ENCODE measurements around the gene CCT2. TPM values are rescaled to one million over a fixed set of nuclear protein-coding genes. Genes with fewer than 3 reads are reported as not detected.

Gene CCT2
- total RNA-seq, 1 donor from 2014 or later = 490 TPM

DNA sequence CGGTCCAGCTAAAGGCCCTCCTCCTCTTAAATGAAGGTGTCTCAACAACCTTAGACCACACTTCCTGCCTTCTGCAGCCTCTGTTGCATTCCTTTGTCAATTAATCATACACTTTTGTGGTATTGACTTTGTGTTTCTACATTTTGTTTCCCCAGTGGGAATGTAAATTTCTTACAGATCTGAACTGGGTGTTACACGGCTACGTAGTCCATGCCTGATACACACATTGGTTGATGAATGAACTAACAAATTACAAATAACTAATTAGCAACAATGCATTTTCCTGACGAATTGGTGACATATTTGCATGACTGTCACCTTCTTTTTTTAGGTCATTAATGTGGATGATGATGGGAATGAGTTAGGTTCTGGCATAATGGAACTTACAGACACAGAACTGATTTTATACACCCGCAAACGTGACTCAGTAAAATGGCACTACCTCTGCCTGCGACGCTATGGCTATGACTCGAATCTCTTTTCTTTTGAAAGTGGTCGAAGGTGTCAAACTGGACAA, 15.2 kb upstream of the CCT2 start:
- H3K36me3 Mint-ChIP-seq (ENCODE audit: low read depth) = peaks cover 36% of the 10 kb centered on the region
- H3K9me3 Mint-ChIP-seq = no peaks in the 10 kb centered on the region
- intact Hi-C loops (cut with micrococcal nuclease) = loop anchor here (5.0 kb wide), 1 partner anchor 98 kb away; the partner anchor contains the start of gene FRS2
- H3K4me1 Mint-ChIP-seq = peaks cover 12% of the 10 kb centered on the region
- H3K27me3 Mint-ChIP-seq = no peaks in the 10 kb centered on the region
- no peak overlapping the region for H3K27ac Mint-ChIP-seq
- DNase-seq = no peak
- H3K4me3 Mint-ChIP-seq = no peak overlapping the region

DNA sequence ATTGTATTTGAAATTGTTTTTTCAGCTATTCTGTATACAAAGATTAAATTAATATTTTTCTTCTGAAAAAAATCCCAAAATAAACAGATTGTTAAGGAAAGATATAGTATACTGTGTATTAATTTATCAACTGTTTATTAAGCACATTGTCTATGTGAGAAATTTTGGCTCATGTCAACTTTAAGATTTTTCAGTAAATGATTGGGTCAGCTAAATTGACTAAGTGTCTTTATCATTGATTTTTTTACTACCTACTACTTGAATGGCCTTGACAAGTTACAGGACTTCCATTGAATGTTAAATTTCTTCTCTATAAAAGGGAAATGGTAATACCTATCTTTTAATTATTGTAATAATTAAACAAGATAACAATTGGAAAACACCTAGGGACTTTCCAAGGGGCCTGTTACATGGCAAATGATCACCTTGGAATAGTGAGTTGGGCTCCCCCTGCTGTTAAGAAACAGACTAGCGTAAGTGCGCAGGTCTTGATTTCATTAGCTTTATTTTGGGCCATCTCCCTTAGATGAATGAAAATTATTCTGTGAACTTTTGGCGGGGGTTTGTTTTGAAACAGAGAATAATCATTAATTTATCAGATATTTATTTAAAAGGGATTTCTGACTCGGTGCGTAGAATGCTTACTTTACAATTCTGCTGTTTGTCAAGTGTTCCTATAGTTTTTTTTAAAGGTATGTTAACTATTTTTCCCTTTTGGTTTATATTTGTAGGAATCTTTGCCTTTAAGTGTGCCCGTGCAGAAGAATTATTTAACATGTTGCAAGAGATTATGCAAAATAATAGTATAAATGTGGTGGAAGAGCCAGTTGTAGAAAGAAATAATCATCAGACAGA, 14.5 kb upstream of the CCT2 start:
- intact Hi-C loops (cut with micrococcal nuclease) = loop anchor here (1.0 to 5.0 kb wide), 4 partner anchors 98 to 279 kb away; partner anchors contain the start of gene FRS2
- DNase-seq = peak; percentile 86
- H3K4me1 Mint-ChIP-seq = peaks cover 12% of the 10 kb centered on the region
- peaks cover 36% of the 10 kb centered on the region for H3K36me3 Mint-ChIP-seq (ENCODE audit: low read depth)
- no peaks in the 10 kb centered on the region for H3K9me3 Mint-ChIP-seq
- H3K4me3 Mint-ChIP-seq = no peak overlapping the region
- H3K27ac Mint-ChIP-seq = no peak overlapping the region
- no peaks in the 10 kb centered on the region for H3K27me3 Mint-ChIP-seq

DNA sequence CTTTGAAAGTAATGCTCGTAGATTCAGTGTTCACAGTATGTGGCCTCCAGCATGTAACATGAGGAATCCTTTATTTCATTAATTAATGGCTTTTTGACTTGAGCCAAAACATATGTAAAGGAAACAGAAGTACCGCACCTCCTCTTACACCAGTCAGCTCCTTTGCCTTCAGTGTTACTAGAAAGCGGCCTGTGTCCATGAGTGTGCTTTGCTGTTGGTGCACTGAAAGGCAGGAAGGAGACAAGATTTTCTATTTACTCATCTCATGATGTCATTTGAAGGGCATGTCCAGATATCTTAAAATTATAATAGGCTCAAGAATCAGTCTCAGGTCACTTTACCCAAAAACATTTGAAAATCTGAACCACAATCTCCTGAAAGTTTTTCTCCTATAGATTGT, 9.9 kb upstream of the CCT2 start:
- no peaks in the 10 kb centered on the region for H3K9me3 Mint-ChIP-seq
- H3K36me3 Mint-ChIP-seq (ENCODE audit: low read depth) = peaks cover 27% of the 10 kb centered on the region
- intact Hi-C loops (cut with micrococcal nuclease) = no loop called here
- peaks cover 2% of the 10 kb centered on the region for H3K4me1 Mint-ChIP-seq
- no peak for DNase-seq
- H3K27ac Mint-ChIP-seq = no peak overlapping the region
- no peak overlapping the region for H3K4me3 Mint-ChIP-seq
- no peaks in the 10 kb centered on the region for H3K27me3 Mint-ChIP-seq

DNA sequence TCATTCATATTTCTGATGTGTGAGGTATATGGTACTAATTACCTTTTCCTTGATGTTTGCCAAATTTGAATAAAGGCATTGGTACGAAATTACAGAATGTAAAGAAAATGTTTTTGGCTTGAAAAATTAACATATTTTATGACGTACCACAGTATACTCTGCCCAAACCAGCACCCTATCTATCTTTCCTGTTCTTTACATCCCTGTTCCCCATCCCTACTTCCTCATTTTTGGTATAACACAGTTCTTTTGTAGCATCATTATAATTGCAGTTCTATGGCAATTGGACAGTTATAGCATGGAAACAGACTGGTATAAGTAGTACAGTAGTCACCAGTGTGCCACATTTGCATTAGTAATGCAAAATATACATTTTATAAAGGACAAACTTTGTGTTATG, 7.0 kb upstream of the CCT2 start:
- no peaks in the 10 kb centered on the region for H3K27me3 Mint-ChIP-seq
- H3K4me3 Mint-ChIP-seq = no peak overlapping the region
- H3K27ac Mint-ChIP-seq = no peak overlapping the region
- no peak for DNase-seq
- H3K9me3 Mint-ChIP-seq = no peaks in the 10 kb centered on the region
- peaks cover 2% of the 10 kb centered on the region for H3K4me1 Mint-ChIP-seq
- H3K36me3 Mint-ChIP-seq (ENCODE audit: low read depth) = peaks cover 14% of the 10 kb centered on the region
- intact Hi-C loops (cut with micrococcal nuclease) = no loop called here

DNA sequence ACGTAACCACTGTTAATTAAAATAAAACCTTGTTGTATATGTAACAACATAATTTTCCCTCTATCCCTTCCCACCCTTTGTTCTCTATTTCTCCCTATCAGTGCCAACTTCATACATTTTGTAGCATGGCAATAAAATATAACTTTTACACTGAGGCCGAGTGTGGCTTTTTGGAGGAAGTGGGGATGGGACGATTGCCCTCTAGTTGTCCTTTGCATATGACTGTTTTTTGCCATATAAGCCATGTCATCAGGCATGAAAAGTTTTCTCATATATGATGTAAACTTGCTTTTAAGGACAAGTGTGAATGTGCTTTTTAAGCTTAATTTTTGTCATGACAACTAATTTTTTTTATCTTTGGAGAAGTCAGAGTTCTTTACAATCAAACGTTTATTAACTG, 6.2 kb upstream of the CCT2 start:
- intact Hi-C loops (cut with micrococcal nuclease) = no loop called here
- H3K4me1 Mint-ChIP-seq = no peaks in the 10 kb centered on the region
- DNase-seq = no peak
- no peak overlapping the region for H3K4me3 Mint-ChIP-seq
- H3K9me3 Mint-ChIP-seq = no peaks in the 10 kb centered on the region
- H3K27me3 Mint-ChIP-seq = no peaks in the 10 kb centered on the region
- no peak overlapping the region for H3K27ac Mint-ChIP-seq
- peaks cover 9% of the 10 kb centered on the region for H3K36me3 Mint-ChIP-seq (ENCODE audit: low read depth)

DNA sequence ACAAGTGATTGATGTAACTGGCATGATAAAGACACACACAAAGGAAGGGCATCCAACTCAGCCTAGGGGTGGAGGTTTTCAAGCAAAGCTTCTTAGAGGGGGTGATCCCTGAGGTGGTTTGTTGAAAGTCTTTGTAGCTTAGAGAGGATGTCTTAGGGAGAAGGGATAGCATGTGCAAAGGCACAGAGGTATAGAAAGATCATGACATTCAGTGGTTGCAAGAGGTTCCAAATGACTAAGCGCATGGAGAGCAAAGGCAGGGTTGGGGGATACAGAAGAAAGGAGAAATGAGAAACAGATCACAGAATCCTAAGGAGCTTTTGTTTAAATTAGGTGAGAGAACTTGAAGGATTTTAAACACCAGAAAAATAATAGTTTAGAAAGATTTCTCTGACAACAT, 5.2 kb upstream of the CCT2 start:
- intact Hi-C loops (cut with micrococcal nuclease) = no loop called here

DNA sequence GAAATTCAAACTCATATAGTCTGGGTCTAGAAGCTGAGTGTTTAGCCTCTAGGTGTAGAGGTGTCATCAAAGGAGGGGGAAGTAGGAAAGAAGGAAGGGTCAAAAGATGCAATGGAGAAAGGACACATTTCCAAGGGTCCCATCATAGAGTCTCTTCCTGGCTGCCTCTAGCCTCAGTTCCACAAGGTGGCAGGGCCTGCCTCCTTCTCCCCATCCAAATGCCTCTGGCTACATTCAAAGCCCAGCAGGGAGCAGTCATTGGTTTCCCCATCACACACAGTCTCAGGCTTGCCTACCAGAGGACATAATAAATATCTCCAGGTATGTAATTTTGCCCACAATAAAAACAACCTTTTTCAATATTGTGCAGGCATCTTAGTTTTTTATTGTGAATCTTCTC, 2.1 kb upstream of the CCT2 start:
- Mint-ChIP-seq H3K36me3 (ENCODE audit: low read depth) (peaks cover 17% of the 10 kb centered on the region), H3K4me1 (peaks cover 7% of the 10 kb centered on the region), H3K27ac (no peak overlapping the region), H3K27me3 (no peaks in the 10 kb centered on the region), H3K9me3 (no peaks in the 10 kb centered on the region), H3K4me3 (no peak overlapping the region)
- DNase-seq = peak; percentile 53
- intact Hi-C loops (cut with micrococcal nuclease) = no loop called here

More for the DNA sequence above, 5.2 kb upstream of the CCT2 start:
- H3K9me3 Mint-ChIP-seq = no peaks in the 10 kb centered on the region
- no peaks in the 10 kb centered on the region for H3K36me3 Mint-ChIP-seq (ENCODE audit: low read depth)
- H3K4me3 Mint-ChIP-seq = no peak overlapping the region
- DNase-seq = no peak
- no peaks in the 10 kb centered on the region for H3K27me3 Mint-ChIP-seq
- no peaks in the 10 kb centered on the region for H3K4me1 Mint-ChIP-seq
- H3K27ac Mint-ChIP-seq = no peak overlapping the region

DNA sequence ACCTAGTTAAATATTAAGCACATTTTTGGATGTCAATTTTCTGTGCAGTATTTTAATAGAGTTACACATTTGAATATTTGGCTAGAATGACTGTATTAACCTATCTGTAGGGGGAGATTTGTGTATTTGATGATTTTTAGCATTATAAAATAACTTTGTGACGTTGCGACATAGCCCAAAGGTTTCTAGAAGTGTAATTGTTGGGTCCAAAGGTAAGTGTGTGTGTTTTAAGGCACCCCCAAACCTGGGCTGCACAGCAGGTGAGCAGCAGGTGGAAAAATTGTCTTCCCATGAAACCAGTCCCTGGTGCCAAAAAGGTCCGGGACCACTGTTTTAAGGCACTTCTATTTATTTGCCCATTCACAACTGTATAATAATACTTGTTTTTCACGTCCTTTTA, 3.3 kb downstream of the CCT2 start:
- Mint-ChIP-seq H3K4me3 (no peak overlapping the region), H3K27ac (no peak overlapping the region), H3K4me1 (peaks cover 14% of the 10 kb centered on the region), H3K9me3 (no peaks in the 10 kb centered on the region), H3K27me3 (no peaks in the 10 kb centered on the region), H3K36me3 (ENCODE audit: low read depth) (peaks cover 61% of the 10 kb centered on the region)
- DNase-seq = no peak
- intact Hi-C loops (cut with micrococcal nuclease) = loop anchor here (5.0 kb wide), 2 partner anchors 346 to 781 kb away; partner anchors contain the start of gene MDM2

DNA sequence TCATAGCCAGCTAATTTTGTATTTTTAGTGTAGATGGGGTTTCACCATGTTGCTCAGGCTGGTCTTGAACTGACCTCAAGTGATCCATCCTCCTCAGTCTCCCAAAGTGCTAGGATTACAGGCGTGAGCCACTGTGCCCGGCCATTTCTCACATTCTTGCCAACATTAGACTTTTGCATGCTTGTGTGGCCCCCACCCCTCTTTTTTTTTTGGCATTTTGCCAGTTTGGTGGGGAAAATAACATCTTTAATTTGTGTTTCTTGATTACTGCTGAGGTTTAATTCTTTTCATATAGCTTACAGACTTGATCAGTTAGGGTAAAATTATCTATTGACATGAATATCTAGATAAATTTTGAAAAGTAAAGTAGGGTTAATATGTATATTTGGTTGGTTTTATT, 3.8 kb downstream of the CCT2 start:
- no peaks in the 10 kb centered on the region for H3K27me3 Mint-ChIP-seq
- H3K9me3 Mint-ChIP-seq = no peaks in the 10 kb centered on the region
- H3K4me3 Mint-ChIP-seq = no peak overlapping the region
- no peak overlapping the region for H3K27ac Mint-ChIP-seq
- H3K36me3 Mint-ChIP-seq (ENCODE audit: low read depth) = peaks cover 66% of the 10 kb centered on the region
- H3K4me1 Mint-ChIP-seq = peaks cover 14% of the 10 kb centered on the region
- no peak for DNase-seq
- intact Hi-C loops (cut with micrococcal nuclease) = loop anchor here (5.0 kb wide), 2 partner anchors 347 to 782 kb away; partner anchors contain the start of gene MDM2

DNA sequence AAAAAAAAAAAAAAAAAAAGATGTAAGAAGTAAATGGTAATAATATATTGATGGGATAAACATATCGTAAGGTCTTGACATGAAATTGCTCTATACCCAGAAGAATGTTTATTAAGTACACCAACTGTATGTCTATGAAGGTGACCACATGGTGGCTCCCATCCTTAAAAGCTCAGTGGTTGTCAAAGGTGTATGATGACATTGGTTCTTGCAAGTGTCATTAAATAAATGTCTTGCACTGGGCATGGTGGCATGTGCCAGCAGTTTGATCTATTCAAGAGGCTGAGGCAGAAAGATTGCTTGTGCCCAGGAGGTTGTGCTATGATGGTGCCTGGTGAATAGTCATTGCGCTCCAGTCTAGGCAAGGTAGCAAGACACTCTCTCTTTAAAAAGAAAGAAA, 10.4 kb downstream of the CCT2 start:
- Mint-ChIP-seq H3K36me3 (ENCODE audit: low read depth) (peaks cover 68% of the 10 kb centered on the region), H3K27ac (no peak overlapping the region), H3K27me3 (no peaks in the 10 kb centered on the region), H3K4me3 (no peak overlapping the region), H3K9me3 (no peaks in the 10 kb centered on the region), H3K4me1 (peaks cover 6% of the 10 kb centered on the region)
- DNase-seq = no peak
- intact Hi-C loops (cut with micrococcal nuclease) = no loop called here

DNA sequence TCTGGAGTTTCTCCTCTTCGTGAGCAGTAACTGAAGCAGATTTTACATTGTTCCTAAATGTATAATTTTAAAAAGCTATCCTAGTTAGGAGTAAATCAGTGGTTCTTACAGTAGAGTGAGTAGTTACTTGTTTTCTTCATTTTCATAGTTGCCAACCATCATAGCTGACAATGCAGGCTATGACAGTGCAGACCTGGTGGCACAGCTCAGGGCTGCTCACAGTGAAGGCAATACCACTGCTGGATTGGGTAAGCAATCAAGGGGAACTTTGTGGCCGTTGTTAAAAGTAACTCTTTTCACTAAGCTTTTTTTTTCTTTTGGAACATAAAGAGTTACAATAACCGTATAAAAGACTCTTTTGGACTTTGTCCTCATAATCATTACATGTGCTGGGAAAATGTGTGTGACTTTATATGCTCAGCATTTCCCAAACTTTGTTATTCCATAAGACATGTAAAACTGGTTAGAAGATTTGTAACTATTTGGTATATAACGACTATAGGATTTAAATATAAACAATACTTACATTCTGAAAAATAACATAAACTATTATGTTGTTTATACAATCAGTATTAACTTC, 13.0 kb downstream of the CCT2 start:
- H3K4me1 Mint-ChIP-seq = peaks cover 6% of the 10 kb centered on the region
- H3K27me3 Mint-ChIP-seq = no peaks in the 10 kb centered on the region
- H3K9me3 Mint-ChIP-seq = no peaks in the 10 kb centered on the region
- no peak for DNase-seq
- intact Hi-C loops (cut with micrococcal nuclease) = no loop called here
- peaks cover 74% of the 10 kb centered on the region for H3K36me3 Mint-ChIP-seq (ENCODE audit: low read depth)
- H3K27ac Mint-ChIP-seq = no peak overlapping the region
- no peak overlapping the region for H3K4me3 Mint-ChIP-seq

DNA sequence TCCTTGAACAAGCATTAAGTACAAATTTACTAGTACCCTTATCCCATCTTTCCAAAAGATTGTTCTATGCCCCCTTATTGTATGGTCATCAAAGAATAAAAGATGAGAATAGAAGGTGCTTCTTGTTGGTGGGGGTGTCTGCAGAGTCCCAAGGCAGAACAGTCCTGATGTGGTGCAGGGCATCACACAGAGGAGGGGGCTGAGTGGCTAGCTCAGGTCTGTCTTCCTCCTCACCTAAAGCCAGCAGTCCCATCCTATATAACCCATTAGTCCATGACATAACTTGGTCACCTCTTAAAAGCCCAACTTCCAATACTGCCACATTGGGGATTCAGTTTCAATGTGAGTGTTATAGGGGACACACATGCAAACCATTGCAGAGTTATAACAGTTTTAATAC, 15.5 kb downstream of the CCT2 start:
- DNase-seq = no peak
- Mint-ChIP-seq H3K27ac (no peak overlapping the region), H3K4me1 (peaks cover 3% of the 10 kb centered on the region), H3K4me3 (no peak overlapping the region), H3K9me3 (no peaks in the 10 kb centered on the region), H3K36me3 (ENCODE audit: low read depth) (peaks cover 61% of the 10 kb centered on the region), H3K27me3 (no peaks in the 10 kb centered on the region)
- intact Hi-C loops (cut with micrococcal nuclease) = no loop called here

DNA sequence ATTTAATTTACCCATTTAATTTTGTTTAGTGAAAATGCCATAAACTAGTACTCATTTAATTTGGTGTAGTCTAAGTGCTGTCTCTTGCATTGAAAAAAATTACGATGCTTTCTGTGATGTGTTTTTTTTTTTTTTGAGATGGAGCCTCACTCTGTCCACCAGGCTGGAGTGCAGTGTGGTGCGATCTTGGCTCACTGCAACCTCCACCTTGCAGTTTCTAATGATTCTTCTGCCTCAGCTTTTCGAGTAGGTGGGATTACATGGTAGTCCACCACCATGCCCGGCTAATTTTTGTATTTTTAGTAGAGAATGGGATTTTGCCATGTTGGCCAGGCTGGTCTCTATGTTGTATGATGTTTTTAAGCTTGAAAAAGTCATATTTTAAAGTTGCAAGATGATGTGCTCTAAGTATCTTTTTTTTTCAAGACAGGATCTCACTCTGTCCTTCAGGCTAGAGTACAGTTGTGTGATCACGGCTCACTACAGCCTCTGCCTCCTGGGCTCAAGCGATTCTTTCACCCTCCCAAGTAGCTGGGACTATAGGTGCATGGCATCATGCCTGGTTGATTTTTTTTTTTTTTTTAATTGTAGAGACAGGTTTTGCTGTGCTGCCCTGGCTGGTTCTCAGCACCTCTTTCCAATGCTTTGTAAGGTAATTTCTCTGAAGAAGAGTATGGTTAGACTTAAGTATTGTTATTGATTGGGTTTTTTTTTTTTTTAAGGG, 16.9 kb downstream of the CCT2 start:
- DNase-seq = no peak
- peaks cover 51% of the 10 kb centered on the region for H3K36me3 Mint-ChIP-seq (ENCODE audit: low read depth)
- no peak overlapping the region for H3K4me3 Mint-ChIP-seq
- peaks cover 2% of the 10 kb centered on the region for H3K4me1 Mint-ChIP-seq
- no peaks in the 10 kb centered on the region for H3K27me3 Mint-ChIP-seq
- no peaks in the 10 kb centered on the region for H3K9me3 Mint-ChIP-seq
- intact Hi-C loops (cut with micrococcal nuclease) = no loop called here
- no peak overlapping the region for H3K27ac Mint-ChIP-seq

DNA sequence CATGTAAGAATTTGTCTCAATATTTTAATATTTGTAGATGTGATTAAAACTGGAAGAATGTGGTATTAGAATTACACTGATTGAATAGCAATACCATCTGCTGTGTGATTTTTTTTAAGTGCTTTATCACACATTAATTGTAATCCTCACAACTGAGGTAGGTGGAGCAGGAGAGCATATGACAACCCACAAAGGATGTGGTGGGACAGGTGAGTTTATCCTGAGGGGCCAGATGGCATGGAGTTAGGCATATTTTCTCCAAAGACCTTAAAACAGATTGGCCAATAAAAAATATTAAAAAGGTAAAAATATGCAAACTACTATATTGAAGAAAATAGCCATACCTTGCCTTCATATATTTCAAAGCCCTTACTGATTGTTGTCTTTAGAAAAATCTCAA, 17.7 kb downstream of the CCT2 start:
- Mint-ChIP-seq H3K9me3 (no peaks in the 10 kb centered on the region), H3K4me3 (no peak overlapping the region)

More for the DNA sequence above, 17.7 kb downstream of the CCT2 start:
- H3K4me1 Mint-ChIP-seq = no peaks in the 10 kb centered on the region
- H3K27me3 Mint-ChIP-seq = no peaks in the 10 kb centered on the region
- H3K36me3 Mint-ChIP-seq (ENCODE audit: low read depth) = peaks cover 44% of the 10 kb centered on the region
- intact Hi-C loops (cut with micrococcal nuclease) = no loop called here
- no peak for DNase-seq
- H3K27ac Mint-ChIP-seq = no peak overlapping the region
